Lung (tissue), 14 donors: Measurements from ENCODE around the gene CRYAA. TPM values are rescaled to one million over a fixed set of nuclear protein-coding genes. Genes with fewer than 3 reads are reported as not detected.
"Not testable (repeated sequence)": the region's sequence is repeated elsewhere in the genome, so short reads cannot be mapped to it uniquely, and the experiment has no call there.

ENCODE experiments used
- ATAC-seq: fragments of 200-7000 bp; cut with Tn5 transposase; one replicate; pipeline ENCODE4 v1.9.1; 2020; ENCODE audit warnings: moderate number of reproducible peaks; ENCODE audit not compliant: insufficient read depth, low FRiP score
- DNase-seq, 3 donors: peaks; one replicate each; pipeline ENCODE4 v3.0.0-alpha.2; 2013 to 2017
- H3K27ac ChIP-seq, 2 donors: one replicate each; pipeline ENCODE4 v1.5.1; 2013; ENCODE audit warnings: mild to moderate bottlenecking in 2 of 2, moderate library complexity in 2 of 2, control low read depth in 1 of 2, inconsistent platforms in 1 of 2, low read depth in 1 of 2, low read length in 1 of 2
- H3K27me3 ChIP-seq, 3 donors: one replicate each; pipeline ENCODE4 v1.5.1; 2013; ENCODE audit warnings: low read length in 2 of 3; ENCODE audit not compliant: control insufficient read depth in 3 of 3, insufficient read depth in 3 of 3
- H3K36me3 ChIP-seq, 4 donors: one replicate each; pipeline ENCODE4 v1.5.1; 2013; ENCODE audit warnings: low read length in 4 of 4, mild to moderate bottlenecking in 1 of 4, moderate library complexity in 1 of 4; ENCODE audit not compliant: control insufficient read depth in 4 of 4, insufficient read depth in 4 of 4
- H3K4me1 ChIP-seq, 5 donors: one replicate each; pipeline ENCODE4 v1.5.1; 2013; ENCODE audit warnings: low read length in 5 of 5, mild to moderate bottlenecking in 2 of 5, moderate library complexity in 1 of 5; ENCODE audit not compliant: control insufficient read depth in 5 of 5, insufficient read depth in 5 of 5
- H3K4me3 ChIP-seq: one replicate; pipeline ENCODE4 v1.5.1; 2013; ENCODE audit warnings: mild to moderate bottlenecking, control low read depth, moderate library complexity
- H3K9ac ChIP-seq, 2 donors: one replicate each; pipeline ENCODE4 v1.5.1; 2013; ENCODE audit warnings: low read length in 2 of 2, control low read depth in 1 of 2; ENCODE audit not compliant: insufficient read depth in 1 of 2
- H3K9me3 ChIP-seq, 4 donors: one replicate each; pipeline ENCODE4 v1.5.1; 2013; ENCODE audit warnings: low read length in 3 of 4, mild to moderate bottlenecking in 1 of 4, moderate library complexity in 1 of 4; ENCODE audit not compliant: control insufficient read depth in 4 of 4, insufficient read depth in 3 of 4
- WGBS, 2 donors: extraction: QIAGEN DNeasy Blood & Tissue Kit; methylation state at CpG; one replicate each; pipeline ENCODE4 v1.1.7; 2013; 5-methylcytosine and 5-hydroxymethylcytosine counted together
- long read RNA-seq, 5 donors: transcript quantifications; one replicate each; lab custom pipeline, GENCODE V29; 2026
- polyA plus RNA-seq, 2 donors: library from polyadenylated mRNA; stranded (reverse); fragments of 200-250 nt; gene quantifications; one replicate each; pipeline ENCODE4 v1.2.1, GENCODE V29; 2013
- total RNA-seq, 2 donors: library from RNA; depleted of rRNA in 1 of 2; stranded (reverse); fragments of >200 nt in 1 of 2; gene quantifications; one replicate each; pipeline ENCODE4 v1.2.1, GENCODE V29; 2014 to 2021
- donor health status: Bipolar disorder and iron deficiency.
- donor health status: healthy.
- donor health status: DM: yes; HTN: yes; CAD: no.

Gene CRYAA, protein sequence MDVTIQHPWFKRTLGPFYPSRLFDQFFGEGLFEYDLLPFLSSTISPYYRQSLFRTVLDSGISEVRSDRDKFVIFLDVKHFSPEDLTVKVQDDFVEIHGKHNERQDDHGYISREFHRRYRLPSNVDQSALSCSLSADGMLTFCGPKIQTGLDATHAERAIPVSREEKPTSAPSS
- not detected for total RNA-seq
- not detected for polyA plus RNA-seq
- long read RNA-seq, donor 1: 0 reads
- long read RNA-seq, donor 2: 0 reads
- long read RNA-seq, donor 3: 0 reads
- long read RNA-seq, donor 4: 0 reads
- long read RNA-seq, donor 5: 0 reads

DNA sequence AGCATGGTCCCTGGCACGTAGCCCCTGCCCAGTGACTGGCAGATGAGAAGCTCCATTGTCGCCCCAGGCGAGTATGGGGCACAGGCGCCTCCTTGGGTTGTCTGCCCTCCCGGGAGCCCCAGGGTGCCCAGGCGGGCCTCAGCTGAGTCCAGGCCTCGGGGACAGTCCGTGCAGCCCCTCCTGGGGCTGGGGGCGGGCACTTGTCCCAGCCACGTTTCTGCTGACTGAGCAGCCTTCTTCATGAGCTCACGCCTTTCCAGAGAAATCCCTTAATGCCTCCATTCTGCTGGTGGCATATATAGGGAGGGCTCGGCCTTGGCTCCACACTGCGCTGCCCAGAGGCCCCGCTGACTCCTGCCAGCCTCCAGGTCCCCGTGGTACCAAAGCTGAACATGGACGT lies at the start of gene CRYAA:
Gene CRYAA (plus strand): TSS at position 301 of the 400 bp plus-strand sequence. CDS start 92 bp downstream, at position 393.
- not testable (repeated sequence) for H3K36me3 ChIP-seq, H3K4me1 ChIP-seq, H3K9ac ChIP-seq, H3K9me3 ChIP-seq, ATAC-seq, H3K4me3 ChIP-seq, DNase-seq, H3K27me3 ChIP-seq, H3K27ac ChIP-seq
- 80% methylated on average over 1 of the region's 16 CpGs; no CpG with 5 or more reads in 1 of the 2 donors for WGBS, 2 donors

DNA sequence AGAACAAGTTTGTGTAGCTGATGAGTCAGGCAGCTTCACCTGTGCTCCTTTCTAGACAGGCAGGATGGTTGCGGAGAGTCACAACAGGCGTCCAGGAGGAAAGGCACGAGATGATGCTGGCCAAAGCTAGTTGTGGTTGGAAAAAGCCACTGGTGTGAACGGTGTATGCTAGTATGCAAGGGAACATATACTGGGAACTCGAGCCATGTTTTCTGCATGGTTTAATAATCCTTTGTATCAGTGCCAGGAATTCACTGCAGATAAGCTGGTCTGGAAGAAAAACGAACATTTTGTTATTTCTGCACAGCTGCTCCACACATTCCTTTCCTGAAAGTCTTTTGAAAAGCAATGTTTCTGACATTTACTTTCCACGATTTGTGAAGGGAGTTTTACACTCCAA lies 38.7 kb upstream of the CRYAA start:
- not testable (repeated sequence) for H3K4me1 ChIP-seq, ATAC-seq, H3K4me3 ChIP-seq, H3K27me3 ChIP-seq, H3K9ac ChIP-seq, H3K36me3 ChIP-seq, H3K9me3 ChIP-seq, DNase-seq, H3K27ac ChIP-seq
- WGBS, 2 donors: no CpG with 5 or more reads among the region's 7 CpGs

DNA sequence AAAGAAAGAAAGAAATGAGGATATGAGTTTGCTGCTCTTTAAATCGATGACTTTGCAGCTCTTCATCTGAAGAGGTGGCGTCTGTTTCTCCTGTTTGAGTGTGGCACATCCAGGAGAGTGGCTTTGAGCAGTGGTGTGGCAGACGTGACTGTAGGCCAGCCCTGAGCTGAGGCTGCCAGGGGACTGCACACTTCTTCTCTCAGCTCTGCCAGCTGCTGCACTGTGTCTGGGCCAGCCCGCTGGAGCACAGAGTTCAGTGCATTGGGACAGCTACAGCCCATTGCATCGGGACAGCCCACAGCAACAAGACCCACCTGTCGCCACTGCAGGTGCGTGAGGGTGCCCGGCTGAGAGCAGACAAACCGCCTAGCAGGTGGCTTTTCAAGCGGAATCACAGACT lies 34.3 kb upstream of the CRYAA start:
- not testable (repeated sequence) for H3K9me3 ChIP-seq, H3K9ac ChIP-seq, ATAC-seq, H3K27me3 ChIP-seq, H3K36me3 ChIP-seq, H3K4me3 ChIP-seq, H3K27ac ChIP-seq, DNase-seq, H3K4me1 ChIP-seq
- no CpG with 5 or more reads among the region's 10 CpGs for WGBS, 2 donors

DNA sequence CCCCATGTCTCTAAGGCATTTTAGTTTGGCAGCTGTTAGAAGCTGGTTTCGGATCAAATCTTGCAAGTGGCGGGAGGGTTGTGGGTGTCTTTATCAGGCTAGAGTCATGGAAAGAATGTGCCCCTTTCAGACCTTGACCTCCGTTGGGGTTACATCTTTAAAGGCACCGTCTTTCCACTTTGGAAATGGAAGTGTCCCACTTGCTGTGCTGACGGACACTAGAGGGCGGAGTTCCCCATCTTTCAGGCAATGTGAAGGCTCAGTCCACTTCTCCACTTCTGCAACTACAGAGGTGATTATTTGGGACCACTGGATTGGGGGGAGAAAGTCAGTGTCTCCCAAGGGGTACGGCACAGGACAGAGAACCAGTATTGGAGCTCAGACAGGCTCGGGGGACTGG lies 29.9 kb upstream of the CRYAA start:
- not testable (repeated sequence) for ATAC-seq, H3K27ac ChIP-seq, H3K4me3 ChIP-seq, H3K4me1 ChIP-seq, H3K36me3 ChIP-seq, H3K9ac ChIP-seq, H3K9me3 ChIP-seq, H3K27me3 ChIP-seq, DNase-seq
- WGBS, 2 donors: 0 to 7% methylated on average over 2 to 3 of the region's 8 CpGs

DNA sequence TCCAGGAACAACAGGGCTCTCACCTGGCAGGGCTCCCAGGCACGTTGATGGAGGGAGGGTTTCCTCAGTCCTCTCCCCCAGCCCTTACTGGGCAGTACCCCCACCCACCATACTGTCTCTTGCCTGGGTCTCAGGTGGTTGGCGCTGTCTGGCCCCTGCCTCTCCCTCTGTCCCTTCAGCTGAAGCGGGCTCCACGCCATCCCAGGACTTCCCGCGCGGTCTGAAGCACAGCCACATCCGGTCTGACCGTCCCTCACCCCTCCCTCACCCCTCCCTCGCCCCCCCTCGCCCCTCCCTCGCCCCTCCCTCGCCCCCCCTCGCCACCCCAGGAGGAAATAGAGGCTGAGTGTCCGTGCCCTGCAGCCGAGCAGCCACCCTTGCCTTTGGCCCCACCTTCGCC lies 27.4 kb upstream of the CRYAA start:
- H3K27ac ChIP-seq, H3K9ac ChIP-seq, ATAC-seq, H3K9me3 ChIP-seq, H3K4me3 ChIP-seq, H3K27me3 ChIP-seq, H3K4me1 ChIP-seq, DNase-seq, H3K36me3 ChIP-seq: not testable (repeated sequence)
- 50% methylated on average over 3 of the region's 17 CpGs; no CpG with 5 or more reads in 1 of the 2 donors for WGBS, 2 donors

DNA sequence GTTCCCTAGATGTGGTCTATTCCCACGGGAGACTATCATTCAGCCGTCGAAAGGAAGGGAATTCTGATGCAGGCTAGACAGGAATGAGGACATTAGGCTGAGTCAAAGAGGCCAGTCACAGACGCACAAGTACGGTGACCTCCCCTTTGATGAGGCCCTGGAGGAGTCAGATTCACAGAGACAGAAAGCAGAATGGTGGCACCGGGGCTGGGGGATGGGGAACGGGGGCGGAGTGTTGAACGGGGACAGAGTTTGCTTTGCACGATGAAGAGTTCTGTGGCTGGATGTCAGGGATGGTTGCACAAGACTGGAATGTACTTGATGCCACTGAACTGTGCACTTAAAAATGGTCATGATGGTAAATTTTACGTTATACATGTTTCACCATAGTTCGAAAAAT lies 22.2 kb upstream of the CRYAA start:
- no CpG with 5 or more reads among the region's 12 CpGs for WGBS, 2 donors
- not testable (repeated sequence) for H3K9ac ChIP-seq, H3K4me3 ChIP-seq, H3K27me3 ChIP-seq, H3K27ac ChIP-seq, DNase-seq, ATAC-seq, H3K9me3 ChIP-seq, H3K4me1 ChIP-seq, H3K36me3 ChIP-seq

DNA sequence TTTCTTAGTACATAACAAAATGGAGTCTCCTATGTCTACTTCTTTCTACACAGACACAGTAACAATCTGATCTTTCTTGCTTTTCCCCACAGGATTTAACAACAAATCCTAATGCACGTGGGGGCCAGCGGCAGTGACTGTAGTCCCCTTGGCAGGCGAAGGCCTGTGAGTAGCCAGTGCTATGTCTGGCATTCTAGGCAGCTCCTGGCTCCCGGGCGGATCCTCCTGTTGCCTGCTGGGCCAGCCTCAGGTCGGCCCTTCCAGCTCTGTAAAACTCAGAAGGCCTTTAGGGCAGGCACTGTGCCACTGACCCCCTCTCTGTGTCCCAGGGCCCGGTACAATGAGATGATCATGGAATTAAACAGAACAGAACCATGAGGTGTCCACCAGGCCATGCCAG lies 20.8 kb upstream of the CRYAA start:
- H3K36me3 ChIP-seq, ATAC-seq, H3K9ac ChIP-seq, H3K4me1 ChIP-seq, H3K4me3 ChIP-seq, H3K9me3 ChIP-seq, H3K27ac ChIP-seq, DNase-seq, H3K27me3 ChIP-seq: not testable (repeated sequence)
- no CpG with 5 or more reads among the region's 7 CpGs for WGBS, 2 donors

DNA sequence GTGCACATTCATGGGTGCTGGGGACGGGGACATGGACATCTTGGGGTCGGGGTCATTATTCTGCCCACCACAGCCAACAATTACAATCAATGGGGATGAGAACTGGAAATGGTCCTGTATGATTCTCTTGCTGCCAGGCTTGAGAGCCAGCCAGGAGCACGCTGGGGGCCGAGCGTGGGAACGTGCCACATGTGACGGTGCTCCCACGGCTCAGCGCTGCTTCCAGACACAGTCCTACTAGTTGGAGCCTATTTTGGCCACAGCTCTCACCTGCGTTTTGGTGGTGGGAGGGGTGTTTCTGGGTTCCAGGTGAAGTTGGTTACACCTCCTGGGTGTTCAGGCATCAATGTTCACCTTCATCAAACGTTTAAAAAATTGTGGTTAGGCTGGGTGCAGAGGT lies 19.5 kb upstream of the CRYAA start:
- ATAC-seq, H3K9ac ChIP-seq, H3K4me3 ChIP-seq, H3K27me3 ChIP-seq, DNase-seq, H3K36me3 ChIP-seq, H3K9me3 ChIP-seq, H3K27ac ChIP-seq, H3K4me1 ChIP-seq: not testable (repeated sequence)
- WGBS, 2 donors: no CpG with 5 or more reads among the region's 11 CpGs
